GM18526 (cell line): ENCODE results near the gene STK17A.

ENCODE experiments used
- POLR2A ChIP-seq: IDR thresholded peaks from 3 replicates; pipeline ENCODE4 v1.6.1; 2011; ENCODE audit not compliant: insufficient read length; ENCODE audit errors: extremely low read depth

The STK17A gene

DNA sequence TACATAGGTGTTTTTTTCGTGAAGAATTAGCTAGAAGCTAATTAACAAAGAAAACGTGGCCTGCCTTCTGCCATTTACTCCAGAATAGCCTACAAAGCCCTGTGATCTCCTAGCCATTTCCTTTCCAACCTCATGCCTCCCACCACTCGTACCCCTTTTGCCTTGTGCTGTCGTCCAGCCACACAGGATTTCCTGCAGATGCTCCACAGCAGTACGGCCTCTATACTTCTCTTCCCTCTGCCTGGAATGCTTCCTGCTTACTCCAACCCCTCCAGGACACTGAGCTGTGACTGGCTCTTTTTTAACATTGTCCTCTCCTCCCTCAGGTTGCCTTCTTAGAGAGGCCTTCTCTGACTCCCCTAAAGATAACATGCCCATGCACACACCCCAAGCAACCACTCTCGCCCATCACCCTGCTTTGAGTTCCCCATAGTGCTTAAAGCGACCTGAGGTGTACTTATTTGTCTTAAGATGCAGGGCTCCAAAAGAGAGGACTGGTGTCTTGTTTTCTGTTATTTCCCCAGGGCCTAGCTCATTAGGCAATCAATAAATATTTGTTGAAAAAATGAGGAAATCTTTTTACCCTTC lies 32.7 kb downstream of the STK17A start:
- no peak for TF ChIP-seq POLR2A

DNA sequence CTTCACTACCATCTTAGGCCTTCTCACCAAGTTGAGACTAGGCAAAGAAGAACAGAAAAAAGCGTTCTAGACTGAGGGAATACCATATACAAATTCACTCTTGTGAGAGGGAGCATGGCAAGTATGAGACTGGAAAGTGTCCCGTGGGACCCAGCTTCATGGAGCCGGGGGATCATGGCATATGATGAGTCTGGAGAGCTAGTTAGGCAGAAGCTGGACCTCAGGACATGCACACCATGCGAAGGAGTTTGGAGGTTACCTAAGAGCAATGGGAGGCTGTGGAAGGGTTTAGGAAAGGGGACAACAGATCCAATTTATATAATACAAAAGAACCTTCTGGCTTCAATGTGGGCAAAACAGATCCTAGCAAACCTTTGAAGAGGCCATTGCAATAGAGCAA lies 34.1 kb downstream of the STK17A start:
- TF ChIP-seq POLR2A = no peak

DNA sequence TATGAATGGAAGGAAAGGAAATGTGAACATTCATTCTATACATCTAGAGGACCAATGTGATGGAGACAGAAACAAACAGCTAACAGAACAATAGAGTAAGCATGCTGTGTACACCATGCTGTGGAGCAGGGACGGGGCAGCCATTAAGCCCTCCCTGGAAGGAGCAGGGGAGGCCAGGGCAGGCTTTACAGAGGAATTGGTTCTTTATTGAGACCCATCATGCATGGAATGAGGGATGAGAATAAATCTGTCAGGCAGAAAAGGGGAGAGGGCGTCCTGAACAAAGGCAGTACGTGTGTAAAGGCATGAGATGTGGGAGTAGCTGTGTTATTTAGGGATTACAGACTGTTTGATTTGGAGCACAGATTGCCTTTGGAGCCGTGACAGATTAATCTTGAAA lies 35.2 kb downstream of the STK17A start:
- TF ChIP-seq POLR2A = no peak

DNA sequence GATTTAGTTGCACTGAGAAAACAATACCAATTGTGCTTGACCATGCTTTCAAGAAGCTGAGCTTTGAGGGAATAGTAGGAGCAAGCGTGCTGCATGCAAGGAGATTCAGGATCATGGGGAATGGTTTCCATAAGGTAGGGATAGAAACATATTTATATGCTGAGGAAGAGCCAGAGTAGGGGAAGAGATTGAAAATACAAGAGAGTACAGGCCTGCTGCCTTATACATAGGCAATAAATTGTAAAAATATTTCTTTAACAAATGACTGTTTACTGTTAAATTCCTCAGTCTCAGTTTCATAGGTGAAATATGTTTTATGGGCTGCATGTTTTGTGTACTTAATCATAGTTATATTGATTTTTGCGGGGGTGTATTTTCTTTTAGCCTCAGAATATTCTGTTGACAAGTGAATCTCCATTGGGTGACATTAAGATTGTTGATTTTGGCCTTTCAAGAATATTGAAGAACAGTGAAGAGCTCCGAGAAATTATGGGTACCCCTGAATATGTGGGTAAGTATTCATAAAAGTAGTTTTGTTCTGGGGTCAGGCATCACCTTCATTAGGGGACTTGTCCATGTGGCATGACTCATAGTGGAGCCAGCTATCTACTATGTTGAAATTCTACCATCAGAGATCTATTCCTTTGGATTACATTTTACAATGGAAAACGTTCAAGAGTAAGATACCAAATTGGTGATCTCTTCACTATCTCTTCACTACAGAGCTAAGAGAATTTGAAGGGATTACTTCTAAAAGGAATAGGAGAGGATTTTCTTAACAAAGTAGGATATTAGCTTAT lies 36.5 kb downstream of the STK17A start:
- TF ChIP-seq POLR2A = no peak

DNA sequence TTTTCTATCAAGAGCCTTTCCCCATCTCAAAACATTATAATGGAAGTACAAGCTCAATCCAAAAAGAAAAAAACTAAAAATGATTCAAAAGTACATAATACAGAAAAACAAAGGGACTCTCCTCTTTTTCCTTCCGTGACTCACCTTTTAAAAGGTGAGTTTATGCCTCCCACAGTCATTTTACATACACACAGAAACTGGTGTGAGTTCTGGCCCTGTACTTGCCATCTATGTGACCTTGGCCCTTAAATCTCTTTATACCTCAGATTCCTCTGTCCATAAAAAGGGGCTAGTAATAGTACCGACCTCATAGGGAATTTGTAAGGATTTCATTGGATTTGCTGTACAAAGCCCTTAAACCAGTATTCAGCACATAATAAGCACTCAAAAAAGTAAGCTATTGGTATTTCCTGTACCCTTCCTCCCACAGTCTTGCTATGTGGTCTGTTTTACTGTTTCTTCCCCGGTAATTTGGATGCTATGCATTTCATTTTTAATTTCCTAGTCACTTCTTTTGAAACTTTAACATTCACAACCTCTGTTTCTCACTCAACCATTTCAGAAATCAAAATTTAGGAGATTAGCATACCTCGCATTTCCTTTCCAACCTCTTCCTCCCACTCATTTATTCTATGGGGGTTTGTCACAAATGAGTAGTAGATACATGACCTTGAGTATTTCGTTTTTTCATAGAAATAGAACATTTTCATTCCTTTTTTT lies 39.0 kb downstream of the STK17A start:
- no peak for TF ChIP-seq POLR2A

DNA sequence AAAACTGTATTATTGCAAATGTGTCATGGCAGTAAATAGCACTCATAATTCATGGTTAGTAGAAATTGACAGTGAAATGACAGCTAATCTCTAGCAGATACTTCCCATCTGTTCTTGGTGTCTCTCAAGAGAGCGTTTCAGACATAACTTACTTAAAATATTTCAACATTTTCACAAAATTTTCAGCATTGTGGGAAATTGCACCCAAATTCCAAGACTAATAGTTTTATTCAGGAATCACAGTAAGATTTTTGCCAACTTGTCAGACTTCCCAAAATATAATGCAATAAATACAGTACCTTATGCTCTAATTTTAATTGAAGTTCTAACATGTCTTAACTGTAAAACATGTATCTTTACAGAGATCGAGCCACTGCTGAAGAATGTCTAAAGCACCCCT lies 41.2 kb downstream of the STK17A start:
- TF ChIP-seq POLR2A = no peak

DNA sequence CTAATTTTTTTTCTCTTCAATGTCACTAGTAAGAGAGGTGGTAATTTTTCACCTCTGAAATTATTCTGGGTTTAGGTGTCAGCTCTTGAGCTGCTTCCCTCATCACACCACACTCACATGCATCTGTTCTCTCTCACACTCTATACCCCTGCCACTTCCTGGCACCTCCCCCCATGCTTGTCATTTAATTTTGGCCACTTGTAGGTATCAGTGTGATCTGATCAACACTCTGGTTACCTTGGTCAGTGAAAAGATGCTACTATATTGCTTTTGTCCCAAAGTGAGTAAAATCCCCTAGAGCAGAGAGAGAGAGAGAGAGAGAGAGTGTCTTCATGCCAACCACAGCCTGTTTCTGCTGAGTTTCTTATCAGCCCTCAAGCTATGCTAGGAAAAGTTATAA lies 42.5 kb downstream of the STK17A start:
- no peak for TF ChIP-seq POLR2A

DNA sequence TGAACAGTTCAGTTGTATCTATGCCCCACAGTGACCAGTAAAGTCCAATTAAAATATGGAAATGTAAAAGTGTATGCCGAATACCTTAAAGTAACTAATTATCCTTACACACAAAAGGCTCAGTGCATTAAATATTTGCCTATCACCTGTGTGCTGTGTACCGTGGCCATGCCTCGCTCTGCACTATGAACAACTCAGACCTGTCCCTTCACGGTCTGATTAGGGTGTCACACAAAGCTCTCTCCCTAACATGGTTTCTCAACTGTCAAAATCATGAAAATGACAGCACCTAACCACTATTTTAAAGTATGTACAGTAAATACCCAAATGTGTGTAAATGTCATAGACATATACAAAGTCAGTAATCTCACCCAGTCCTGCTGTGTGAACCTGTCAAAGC lies 43.1 kb downstream of the STK17A start:
- no peak for TF ChIP-seq POLR2A

DNA sequence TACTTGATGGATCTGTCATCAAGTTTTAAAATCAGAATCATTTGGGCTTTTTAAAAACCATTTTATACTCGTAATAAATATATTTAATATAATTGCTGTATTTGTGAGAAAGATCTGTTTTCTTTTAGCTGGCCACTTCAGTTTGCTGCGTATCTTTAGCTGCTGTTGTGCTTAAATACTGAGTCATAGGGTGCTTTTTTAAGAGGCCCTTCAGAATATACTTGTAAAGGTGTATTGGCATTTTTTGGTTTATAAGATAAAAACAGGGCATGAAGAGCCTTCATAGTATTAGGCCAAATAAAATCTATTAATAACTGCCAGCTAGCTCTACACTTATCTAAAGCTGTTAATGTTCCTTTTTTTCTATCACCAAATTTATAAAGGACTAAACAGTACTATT lies 43.8 kb downstream of the STK17A start:
- no peak for TF ChIP-seq POLR2A

DNA sequence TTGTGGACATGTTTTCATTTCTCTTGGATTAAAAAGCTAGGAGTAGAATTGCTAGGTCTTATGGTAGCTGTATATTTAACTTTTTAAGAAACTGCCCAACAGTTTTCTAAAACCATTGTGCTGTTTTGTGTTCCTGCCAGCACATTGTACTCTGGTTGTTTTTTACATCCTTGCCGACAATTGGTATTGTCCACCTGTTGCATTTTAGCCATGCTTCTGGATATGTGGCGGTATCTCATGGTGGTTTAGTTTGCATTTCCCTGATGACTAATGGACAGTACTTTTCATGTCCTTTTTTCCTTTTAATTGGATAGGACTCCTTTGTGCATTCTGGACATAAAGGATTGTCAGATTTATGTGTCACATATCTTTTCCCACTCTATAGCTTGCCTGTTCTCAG lies 45.5 kb downstream of the STK17A start:
- TF ChIP-seq POLR2A = no peak

DNA sequence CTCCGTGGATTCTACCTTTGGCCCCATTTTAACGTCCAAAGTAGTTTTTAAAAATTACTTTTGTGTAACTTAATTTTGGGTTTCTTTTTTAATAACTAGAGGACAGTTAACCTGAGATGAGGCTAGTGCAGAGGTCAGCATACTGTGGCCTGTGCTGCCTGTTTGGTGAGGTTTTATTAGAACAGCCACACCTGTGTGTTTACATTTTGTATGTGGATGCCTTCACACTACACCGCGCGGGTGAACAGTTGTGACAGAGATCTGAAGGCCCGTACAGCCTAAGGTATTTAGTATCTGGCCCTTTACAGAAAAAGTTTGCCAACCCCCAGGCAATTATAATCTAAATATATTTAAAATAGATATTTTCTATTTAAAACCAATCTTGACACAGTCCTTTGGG lies 46.9 kb downstream of the STK17A start:
- no peak for TF ChIP-seq POLR2A

DNA sequence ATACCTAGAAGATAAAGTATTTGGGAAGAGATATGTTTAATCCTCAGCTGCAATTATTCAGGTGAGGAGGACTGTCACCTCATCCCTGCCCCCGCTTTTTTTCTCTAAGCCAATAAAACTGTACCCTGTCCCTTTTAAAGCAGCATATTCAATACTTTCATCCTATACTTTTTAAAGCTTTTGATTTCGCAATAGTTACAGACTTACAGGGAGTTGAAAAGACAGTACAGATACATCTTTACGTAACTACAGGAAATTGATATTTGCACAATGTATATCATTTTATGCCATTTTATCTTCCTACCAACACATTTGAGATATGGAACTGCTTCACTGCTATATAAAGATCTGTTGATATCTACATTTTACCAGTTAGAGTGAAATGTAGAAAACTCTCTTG lies 47.6 kb downstream of the STK17A start:
- TF ChIP-seq POLR2A = no peak

DNA sequence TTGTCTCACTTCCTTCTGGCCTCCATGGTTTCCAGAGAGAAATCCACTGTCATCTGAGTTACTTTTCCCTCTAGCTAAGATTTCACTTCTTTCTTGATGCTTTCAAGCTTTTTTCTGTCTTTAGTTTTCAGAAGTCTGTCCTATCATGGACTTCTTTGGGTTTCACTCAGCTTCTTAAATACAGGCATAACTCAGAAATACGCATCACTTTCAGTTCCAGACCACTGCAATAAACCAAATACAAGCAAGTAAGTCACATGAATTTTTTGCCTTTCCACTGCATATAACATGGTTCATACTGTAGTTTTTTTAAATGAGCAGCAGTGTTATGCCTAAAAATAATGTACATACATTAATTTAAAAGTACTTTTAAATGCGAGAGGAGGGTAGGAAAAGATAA lies 48.7 kb downstream of the STK17A start:
- no peak for TF ChIP-seq POLR2A

DNA sequence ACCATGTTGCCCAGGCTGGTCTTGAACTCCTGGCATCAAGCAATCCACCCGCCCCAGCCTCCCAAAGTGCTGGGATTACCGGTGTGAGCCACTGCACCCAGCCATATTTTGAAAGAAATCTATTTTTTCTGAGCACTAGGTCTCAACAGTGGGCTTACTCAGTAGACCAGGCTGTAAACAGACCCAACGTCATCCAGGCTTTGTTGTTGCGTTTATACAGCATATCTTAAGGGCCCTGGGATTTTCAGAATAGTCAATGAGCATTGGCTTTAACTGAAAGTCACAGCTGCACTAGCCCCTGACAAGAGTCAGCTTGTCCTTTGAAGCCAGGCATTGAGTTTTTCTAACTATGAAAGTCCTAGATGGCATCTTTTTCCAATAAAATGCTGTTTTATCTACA lies 49.8 kb downstream of the STK17A start:
- TF ChIP-seq POLR2A = no peak

DNA sequence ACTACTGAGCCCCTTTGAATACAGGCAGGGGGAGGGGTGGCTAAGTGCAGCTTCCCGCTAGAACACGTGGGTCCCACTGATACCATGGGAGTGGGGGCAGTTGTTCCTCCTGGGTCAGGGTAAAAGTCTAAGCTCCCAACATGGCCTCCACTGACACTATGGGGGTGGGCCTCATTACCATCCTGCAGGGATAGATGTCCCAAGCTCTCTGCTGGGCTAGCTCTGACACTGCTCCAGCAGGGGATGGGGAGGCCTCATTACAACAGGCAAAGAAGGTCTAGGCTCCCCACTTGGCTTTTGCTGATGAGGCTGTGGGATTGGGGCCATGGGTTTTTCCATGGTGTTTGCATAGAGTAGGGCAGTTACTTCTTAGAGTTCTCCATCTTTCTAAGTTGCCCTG lies 51.5 kb downstream of the STK17A start:
- no peak for TF ChIP-seq POLR2A

DNA sequence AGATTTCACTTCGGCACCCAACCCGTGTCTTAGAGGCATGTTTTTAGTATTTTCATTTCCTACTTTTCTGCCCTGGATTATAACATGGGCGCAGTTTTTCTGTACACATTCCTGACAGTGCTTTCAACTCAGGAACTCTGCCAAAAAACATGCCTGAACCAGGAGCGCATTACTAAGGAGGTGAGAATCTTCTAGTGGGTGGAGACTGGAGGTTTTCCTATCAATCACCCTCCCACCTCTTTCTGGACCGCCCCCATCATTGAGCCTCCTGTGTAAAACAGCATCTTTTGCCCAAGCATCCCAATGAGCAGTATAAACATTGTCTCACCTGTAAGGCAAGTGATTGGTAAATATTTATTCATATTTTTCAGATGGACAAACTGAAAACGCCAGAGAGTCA lies 53.2 kb downstream of the STK17A start:
- no peak for TF ChIP-seq POLR2A
